SH-SY5Y (cell line): ENCODE data around the gene SPINK5.

Source experiments
- GATA2 ChIP-seq: IDR thresholded peaks from 2 replicates; pipeline ENCODE4 v1.6.1; 2011; ENCODE audit warnings: mild to moderate bottlenecking, low read depth, low read length
- GATA3 ChIP-seq: IDR thresholded peaks from 2 replicates; pipeline ENCODE4 v1.6.1; 2011; ENCODE audit warnings: low read depth, mild to moderate bottlenecking, low read length, moderate library complexity

- TF ChIP-seq GATA2 (no peak), GATA3 (no peak)
These were observed 43.4 kb upstream of the SPINK5 start for GRCh38 chr5:148020257-148020988.
